CD8-positive, alpha-beta memory T cell (primary cell): ENCODE measurements around the gene CDK4. TPM values are rescaled to one million over a fixed set of nuclear protein-coding genes. Genes with fewer than 3 reads are reported as not detected.

ENCODE experiments used
- CTCF ChIA-PET: fragments of 350-600 bp; sonication (Branson Sonifier 250); formaldehyde crosslinking; loops from one replicate; lab custom pipeline; 2021; ENCODE audit warnings: antibody characterized with exemption; lab: Charles Lee
- POLR2A ChIA-PET: fragments of 350-600 bp; sonication (Branson Sonifier 250); formaldehyde crosslinking; loops from one replicate; lab custom pipeline; 2021; ENCODE audit warnings: antibody characterized with exemption; lab: Charles Lee
- DNase-seq, 5 donors: peaks; one replicate each; pipeline versions ENCODE4 v3.0.0 to v3.0.0-alpha.2; 2020 to 2022; ENCODE audit warnings: mixed read lengths in 1 of 5
- H3K27ac ChIP-seq: one replicate; pipeline ENCODE4 v1.7.0; 2013; ENCODE audit warnings: low read depth, mild to moderate bottlenecking, low read length, moderate library complexity
- H3K27me3 ChIP-seq: 2 replicates; pipeline ENCODE4 v1.7.0; 2013; ENCODE audit warnings: low read length, mild to moderate bottlenecking; ENCODE audit not compliant: insufficient read depth, poor library complexity, severe bottlenecking
- H3K36me3 ChIP-seq: 2 replicates; pipeline ENCODE4 v1.7.0; 2013; ENCODE audit warnings: mild to moderate bottlenecking, low read length, moderate library complexity; ENCODE audit not compliant: insufficient read depth
- H3K4me1 ChIP-seq: 2 replicates; pipeline ENCODE4 v1.7.0; 2013; ENCODE audit warnings: mild to moderate bottlenecking, low read length, moderate library complexity; ENCODE audit not compliant: insufficient read depth
- H3K4me3 ChIP-seq: 2 replicates; pipeline ENCODE4 v1.7.0; 2013; ENCODE audit warnings: mild to moderate bottlenecking, low read length
- H3K9me3 ChIP-seq: 2 replicates; pipeline ENCODE4 v1.7.0; 2013; ENCODE audit warnings: mild to moderate bottlenecking, low read length
- H3K27ac Mint-ChIP-seq, 8 donors: one replicate each; pipeline ENCODE4 v1.8.0; 2020 to 2021; ENCODE audit warnings: mixed read lengths in 8 of 8, mild to moderate bottlenecking in 6 of 8, inconsistent platforms in 3 of 8, moderate library complexity in 3 of 8
- H3K27me3 Mint-ChIP-seq, 2 donors: one replicate each; pipeline ENCODE4 v1.8.0; 2020 to 2021; ENCODE audit warnings: mixed read lengths in 2 of 2, mild to moderate bottlenecking in 1 of 2, moderate library complexity in 1 of 2
- H3K36me3 Mint-ChIP-seq, 3 donors: one replicate each; pipeline ENCODE4 v1.8.0; 2020 to 2021; ENCODE audit warnings: mixed read lengths in 3 of 3, inconsistent platforms in 1 of 3, mild to moderate bottlenecking in 1 of 3
- H3K4me1 Mint-ChIP-seq, 3 donors: one replicate each; pipeline ENCODE4 v1.8.0; 2020 to 2021; ENCODE audit warnings: mixed read lengths in 3 of 3, inconsistent platforms in 1 of 3, mild to moderate bottlenecking in 1 of 3
- H3K4me3 Mint-ChIP-seq, 7 donors: one replicate each; pipeline ENCODE4 v1.8.0; 2020 to 2021; ENCODE audit warnings: mixed read lengths in 7 of 7, mild to moderate bottlenecking in 6 of 7, moderate library complexity in 4 of 7, inconsistent platforms in 2 of 7
- H3K9me3 Mint-ChIP-seq, 5 donors: one replicate each; pipeline ENCODE4 v1.8.0; 2020 to 2022; ENCODE audit warnings: mixed read lengths in 5 of 5, mild to moderate bottlenecking in 3 of 5, moderate library complexity in 2 of 5, inconsistent platforms in 1 of 5
- polyA plus RNA-seq: library from polyadenylated mRNA; unstranded; fragments of 300-500 nt; fragmentation: Illumina TruSeq; gene quantifications from one replicate; pipeline ENCODE4 v1.2.3, GENCODE V29; 2021
- total RNA-seq, 2 experiments: library from RNA; stranded (reverse); gene quantifications; one replicate each; pipeline ENCODE4 v1.2.3, GENCODE V29; 2021

CDK4 gene
- total and polyA plus RNA-seq, 3 experiments from 2014 or later, result 76.0 to 304 (median 268) TPM

DNA sequence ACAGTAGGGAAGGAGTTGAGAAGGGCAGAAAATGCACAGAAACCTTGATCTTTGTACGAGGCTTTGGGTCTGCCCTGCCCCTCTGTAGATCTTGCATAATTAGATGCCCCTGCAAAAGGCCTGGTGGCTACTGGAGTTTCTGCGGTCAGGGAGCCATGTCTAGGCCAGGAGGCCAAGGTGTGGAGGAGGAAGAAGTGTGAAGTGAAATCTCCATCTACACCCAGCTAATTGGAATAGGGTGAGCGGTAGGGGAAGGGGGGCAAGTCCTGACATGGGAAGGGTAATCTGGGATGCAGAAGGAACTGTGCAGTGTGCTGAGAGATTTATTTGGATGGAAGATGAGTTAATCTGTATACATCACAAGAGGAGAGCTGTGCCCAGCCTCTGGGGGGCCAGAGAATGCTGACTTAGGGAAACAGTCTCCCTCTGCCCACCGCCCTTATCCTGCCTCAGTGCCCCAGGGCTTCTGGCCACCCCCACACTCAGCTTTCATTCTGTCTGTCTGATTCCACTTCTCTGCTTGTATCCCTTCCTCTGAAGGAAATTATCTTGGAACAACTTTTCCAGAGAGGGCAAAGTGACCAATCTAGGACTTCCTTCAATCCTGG is 9.4 kb upstream of the CDK4 start:
- no peaks in the 10 kb centered on the region for H3K9me3 ChIP-seq
- no peak overlapping the region for H3K4me3 ChIP-seq
- Mint-ChIP-seq H3K27ac (peak overlapping the region in 1 of 8 donors; percentile 48), H3K36me3 (peaks cover 4 to 32% (median 4%) of the 10 kb centered on the region in 3 donors), H3K9me3 (peaks cover 0 to 3% (median 0%) of the 10 kb centered on the region in 5 donors), H3K27me3 (peaks cover 23 to 30% of the 10 kb centered on the region in 2 donors), H3K4me3 (peak overlapping the region in 2 of 7 donors; percentile 41 to 70), H3K4me1 (peaks cover 33 to 48% (median 38%) of the 10 kb centered on the region in 3 donors)
- ChIA-PET POLR2A (no interaction called here), CTCF (interaction anchor here (0.8 kb wide), 1 partner anchor 26 kb away, joined by 3 read pairs; no protein-coding TSS in a partner anchor)
- DNase-seq, result no peak
- peaks cover 15% of the 10 kb centered on the region for H3K36me3 ChIP-seq
- H3K4me1 ChIP-seq, result peaks cover 27% of the 10 kb centered on the region
- no peak overlapping the region for H3K27ac ChIP-seq
- peaks cover 13% of the 10 kb centered on the region for H3K27me3 ChIP-seq

DNA sequence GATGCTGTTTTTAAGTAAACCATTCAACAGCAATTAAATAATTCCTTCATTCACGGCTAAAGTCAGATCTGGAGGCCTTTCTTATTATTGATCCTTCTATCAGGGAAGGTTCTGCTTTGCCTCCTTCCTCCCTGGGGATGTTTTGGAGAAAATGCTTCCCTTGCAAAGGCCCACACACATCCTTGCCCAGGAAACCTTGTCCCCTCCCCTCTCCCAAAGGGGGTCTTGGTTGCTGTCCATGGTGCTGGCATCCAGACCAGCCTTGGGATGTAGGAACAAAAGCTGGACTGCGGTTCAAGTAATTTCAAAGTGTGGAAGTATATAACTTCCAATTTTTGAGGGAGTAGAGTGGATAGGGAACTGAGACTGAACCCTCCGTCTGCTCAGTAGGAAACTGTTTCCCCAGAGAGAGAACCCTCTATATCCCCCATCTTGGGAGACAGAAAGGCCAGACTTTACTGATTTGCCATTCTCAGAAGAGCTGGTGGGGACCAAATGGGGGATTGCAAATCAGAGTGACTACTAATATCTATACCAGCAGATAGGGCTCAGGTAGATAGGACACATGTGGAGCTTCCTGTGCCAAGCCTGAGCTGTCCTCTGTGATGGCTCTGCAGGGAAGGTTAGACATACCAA is 8.4 kb upstream of the CDK4 start:
- Mint-ChIP-seq H3K27ac (peak overlapping the region in 3 of 8 donors; percentile 48 to 74 (median 54)), H3K4me1 (peaks cover 31 to 44% (median 36%) of the 10 kb centered on the region in 3 donors), H3K27me3 (peaks cover 17 to 24% of the 10 kb centered on the region in 2 donors), H3K9me3 (peaks cover 0 to 1% (median 0%) of the 10 kb centered on the region in 5 donors), H3K4me3 (peak overlapping the region in 1 of 7 donors; percentile 70), H3K36me3 (peaks cover 4 to 35% (median 4%) of the 10 kb centered on the region in 3 donors)
- POLR2A ChIA-PET, result no interaction called here
- Histone ChIP-seq H3K27me3 (peaks cover 8% of the 10 kb centered on the region), H3K4me3 (no peak overlapping the region), H3K9me3 (no peaks in the 10 kb centered on the region), H3K4me1 (peaks cover 23% of the 10 kb centered on the region), H3K36me3 (peaks cover 15% of the 10 kb centered on the region), H3K27ac (no peak overlapping the region)
- DNase-seq, result no peak
- CTCF ChIA-PET, result interaction anchor here (1.0 to 2.3 kb wide), 6 partner anchors 10 to 145 kb away, joined by 3 to 24 read pairs (median 7); partner anchors contain the start of gene TSFM

DNA sequence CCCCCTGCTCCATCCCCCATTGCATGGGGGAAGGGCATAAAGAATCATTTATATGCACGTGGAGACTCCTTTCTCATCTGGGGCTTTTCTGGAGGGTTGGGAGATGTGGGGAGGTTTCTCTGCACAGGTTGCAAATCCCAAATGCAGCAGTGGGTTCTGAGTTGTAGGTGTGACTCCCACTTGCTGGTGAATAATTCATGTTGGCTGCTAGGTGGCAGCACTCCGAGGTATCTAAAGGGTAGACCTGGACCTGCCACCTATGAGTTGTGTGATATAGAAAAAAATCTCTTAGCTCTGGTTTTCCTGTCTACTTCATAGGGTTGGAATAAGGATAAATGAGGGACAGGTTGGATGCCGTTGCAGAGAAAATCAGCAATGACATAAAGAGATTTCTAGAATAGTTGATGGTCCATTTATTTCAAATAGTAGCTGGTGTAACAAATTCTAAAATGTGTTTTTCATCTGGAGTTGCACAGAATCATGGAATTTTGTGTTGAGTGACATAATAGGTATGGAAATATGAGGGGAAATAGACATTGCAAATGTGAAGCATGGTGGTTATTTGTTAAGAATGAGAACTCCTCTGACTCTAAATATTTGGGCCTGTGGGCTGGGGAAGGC is 7.4 kb upstream of the CDK4 start:
- Mint-ChIP-seq H3K27me3 (peaks cover 10 to 15% of the 10 kb centered on the region in 2 donors), H3K36me3 (peaks cover 4 to 36% (median 4%) of the 10 kb centered on the region in 3 donors), H3K27ac (peak overlapping the region in 4 of 8 donors; percentile 47 to 94 (median 57)), H3K4me1 (peaks cover 31 to 37% (median 31%) of the 10 kb centered on the region in 3 donors), H3K9me3 (peaks cover 0 to 1% (median 0%) of the 10 kb centered on the region in 5 donors), H3K4me3 (peak overlapping the region in 2 of 7 donors; percentile 31 to 75)
- no peak overlapping the region for H3K27ac ChIP-seq
- peaks cover 15% of the 10 kb centered on the region for H3K36me3 ChIP-seq
- H3K4me1 ChIP-seq, result peaks cover 18% of the 10 kb centered on the region
- no peak overlapping the region for H3K4me3 ChIP-seq
- peak in 2 of 5 donors; percentile 40 to 60 for DNase-seq
- POLR2A ChIA-PET, result interaction anchor here (1.5 kb wide), 1 partner anchor 15 kb away, joined by 4 read pairs; the partner anchor contains the start of gene TSPAN31
- H3K27me3 ChIP-seq, result peaks cover 3% of the 10 kb centered on the region
- CTCF ChIA-PET, result interaction anchor here (0.6 to 2.3 kb wide), 15 partner anchors 9 to 148 kb away, joined by 3 to 24 read pairs (median 4); partner anchors contain the start of gene TSFM
- H3K9me3 ChIP-seq, result no peaks in the 10 kb centered on the region

DNA sequence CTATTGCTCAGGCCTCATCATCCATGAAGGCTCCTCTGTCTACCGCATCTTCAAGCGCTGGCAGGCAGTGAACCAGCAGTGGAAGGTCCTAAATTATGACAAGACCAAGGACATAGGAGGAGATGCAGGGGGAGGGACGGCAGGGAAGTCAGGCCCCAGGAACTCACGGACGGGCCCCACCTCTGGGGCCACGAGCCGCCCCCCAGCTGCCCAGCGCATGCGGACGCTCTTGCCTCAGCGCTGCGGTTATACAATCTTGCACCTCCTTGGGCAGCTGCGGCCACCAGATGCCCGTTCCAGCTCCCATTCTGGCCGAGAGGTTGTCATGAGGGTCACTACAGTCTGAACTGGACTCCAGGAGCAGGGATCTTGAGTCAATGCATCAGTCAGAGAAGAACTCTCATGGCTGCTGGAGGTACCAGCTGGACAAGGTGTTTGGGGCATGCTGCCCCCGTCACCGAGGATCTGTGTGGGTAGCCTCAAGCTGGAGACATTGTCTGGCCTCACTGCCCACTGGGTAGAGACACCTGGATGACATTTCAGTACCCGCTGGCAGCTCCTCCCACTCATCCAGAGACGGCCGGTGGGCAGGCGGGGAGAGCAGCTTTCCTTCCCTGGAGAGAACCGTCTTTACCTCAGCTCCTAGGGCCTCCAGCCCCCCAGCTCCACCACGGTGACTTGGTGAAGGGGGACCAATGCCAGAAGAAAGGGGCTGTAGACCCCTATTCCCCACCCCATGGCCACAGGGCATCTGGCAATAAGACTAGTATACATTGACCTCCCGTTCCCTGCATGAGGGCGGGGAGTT is 6.6 kb upstream of the CDK4 start:
- Mint-ChIP-seq H3K4me3 (peak overlapping the region in 2 of 7 donors; percentile 63 to 75), H3K27me3 (peaks cover 6 to 9% of the 10 kb centered on the region in 2 donors), H3K27ac (peak overlapping the region in 5 of 8 donors; percentile 20 to 94 (median 52)), H3K4me1 (peaks cover 33 to 39% (median 34%) of the 10 kb centered on the region in 3 donors), H3K36me3 (peaks cover 4 to 36% (median 4%) of the 10 kb centered on the region in 3 donors), H3K9me3 (no peaks in the 10 kb centered on the region)
- Histone ChIP-seq H3K27ac (no peak overlapping the region), H3K36me3 (peaks cover 15% of the 10 kb centered on the region), H3K4me3 (no peak overlapping the region), H3K9me3 (no peaks in the 10 kb centered on the region), H3K27me3 (no peaks in the 10 kb centered on the region), H3K4me1 (peaks cover 22% of the 10 kb centered on the region)
- CTCF ChIA-PET, result interaction anchor here (0.8 to 2.3 kb wide), 9 partner anchors 8 to 144 kb away, joined by 3 to 24 read pairs (median 4); partner anchors contain the start of gene TSFM
- DNase-seq, result no peak
- POLR2A ChIA-PET, result interaction anchor here (1.5 kb wide), 1 partner anchor 14 kb away, joined by 4 read pairs; the partner anchor contains the start of gene TSPAN31

DNA sequence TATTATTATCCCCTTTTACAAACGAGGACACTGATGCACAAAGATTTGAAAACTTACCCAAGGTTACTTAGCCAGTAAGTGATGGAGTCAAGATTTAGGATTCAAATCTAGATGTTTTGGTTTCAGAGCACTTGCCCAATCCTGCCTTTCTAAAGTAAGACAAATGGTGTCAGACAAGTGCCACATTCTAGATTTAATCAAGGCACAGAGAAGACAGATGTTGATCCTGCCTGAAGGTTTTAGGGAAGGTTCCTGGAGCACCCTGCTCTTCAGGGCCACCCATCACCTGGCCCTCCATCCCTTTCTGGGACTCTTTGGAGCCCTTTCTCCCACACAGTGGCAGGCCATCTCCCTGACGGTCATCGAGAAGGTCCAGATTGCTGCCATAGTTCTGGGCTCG is 5.7 kb upstream of the CDK4 start:
- Histone ChIP-seq H3K4me1 (peaks cover 32% of the 10 kb centered on the region), H3K27ac (no peak overlapping the region), H3K36me3 (peaks cover 15% of the 10 kb centered on the region), H3K27me3 (no peaks in the 10 kb centered on the region), H3K4me3 (no peak overlapping the region), H3K9me3 (no peaks in the 10 kb centered on the region)
- Mint-ChIP-seq H3K9me3 (no peaks in the 10 kb centered on the region), H3K27ac (peak overlapping the region in 1 of 8 donors; percentile 6), H3K4me3 (peak overlapping the region in 3 of 7 donors; percentile 15 to 63 (median 36)), H3K4me1 (peaks cover 42 to 49% (median 44%) of the 10 kb centered on the region in 3 donors), H3K36me3 (peaks cover 4 to 36% (median 4%) of the 10 kb centered on the region in 3 donors), H3K27me3 (peaks cover 0 to 2% of the 10 kb centered on the region in 2 donors)
- ChIA-PET CTCF (interaction anchor here (1.6 to 2.3 kb wide), 2 partner anchors 23 to 30 kb away, joined by 5 to 19 read pairs; no protein-coding TSS in a partner anchor), POLR2A (interaction anchor here (2.3 kb wide), 1 partner anchor 17 kb away, joined by 5 read pairs; no protein-coding TSS in a partner anchor)
- DNase-seq, result no peak

DNA sequence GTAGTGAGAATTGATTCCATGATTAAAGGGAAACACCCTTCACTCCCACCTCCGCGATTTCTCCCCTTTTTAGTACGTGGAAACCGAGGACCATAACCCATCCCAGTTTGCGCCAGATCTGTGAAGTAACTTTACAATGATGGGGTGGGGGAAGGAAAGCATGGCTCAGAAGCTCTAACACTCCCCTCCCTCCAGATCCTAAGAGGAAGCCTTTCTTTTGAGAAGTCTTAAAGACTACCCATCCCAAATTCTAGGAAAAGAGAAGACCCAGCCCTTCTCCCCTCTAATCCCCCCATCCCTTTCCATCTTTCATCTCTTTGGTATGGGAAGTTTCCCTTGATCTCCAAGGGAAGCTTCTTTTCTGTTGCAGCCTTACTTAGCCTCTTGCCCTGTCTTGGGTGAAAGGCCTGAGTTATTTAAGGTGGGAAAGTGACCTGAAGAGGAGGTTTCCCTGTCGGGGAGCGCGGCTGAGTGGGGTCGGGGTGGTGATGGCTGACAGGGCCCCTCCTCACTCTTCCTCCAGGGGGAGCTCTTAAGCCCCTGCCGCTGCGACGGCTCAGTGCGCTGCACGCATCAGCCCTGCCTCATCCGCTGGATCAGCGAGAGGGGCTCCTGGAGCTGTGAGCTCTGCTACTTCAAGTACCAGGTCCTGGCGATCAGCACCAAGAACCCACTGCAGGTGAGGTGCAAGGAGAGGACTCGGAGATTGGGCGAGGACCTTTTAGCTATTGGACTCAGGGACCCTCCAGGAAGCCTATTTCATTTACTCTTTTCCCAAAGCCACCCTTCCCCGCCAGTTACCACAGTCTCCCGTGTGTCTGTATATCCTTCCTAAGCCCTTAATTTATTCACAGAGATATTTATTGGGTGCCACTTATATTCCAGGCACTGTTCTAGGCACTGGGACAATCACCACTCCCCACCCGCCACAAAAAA is 4.6 kb upstream of the CDK4 start:
- Histone ChIP-seq H3K27me3 (no peaks in the 10 kb centered on the region), H3K4me3 (peak overlapping the region; percentile 52), H3K4me1 (peaks cover 38% of the 10 kb centered on the region), H3K36me3 (peaks cover 15% of the 10 kb centered on the region), H3K27ac (peak overlapping the region; percentile 40), H3K9me3 (no peaks in the 10 kb centered on the region)
- peak overlapping the region; percentile 84 to 97 (median 92) for H3K27ac Mint-ChIP-seq
- peaks cover 0 to 2% of the 10 kb centered on the region in 2 donors for H3K27me3 Mint-ChIP-seq
- H3K4me3 Mint-ChIP-seq, result peak overlapping the region; percentile 83 to 97 (median 89)
- no peaks in the 10 kb centered on the region for H3K9me3 Mint-ChIP-seq
- ChIA-PET POLR2A (interaction anchor here (1.1 to 3.0 kb wide), 6 partner anchors 10 to 90 kb away, joined by 3 to 12 read pairs (median 6); partner anchors contain the start of genes CTDSP2, CYP27B1, EEF1AKMT3 and METTL1), CTCF (interaction anchor here (0.8 to 3.4 kb wide), 23 partner anchors 10 to 238 kb away, joined by 3 to 37 read pairs (median 5); partner anchors contain the start of genes AVIL, CYP27B1, EEF1AKMT3 and METTL1)
- peaks cover 51 to 60% (median 55%) of the 10 kb centered on the region in 3 donors for H3K4me1 Mint-ChIP-seq
- H3K36me3 Mint-ChIP-seq, result peaks cover 4 to 41% (median 4%) of the 10 kb centered on the region in 3 donors
- DNase-seq, result peak; percentile 54 to 80 (median 65)
